HepG2 (cell line): Measurements from ENCODE around the gene ERO1A. TPM values are rescaled to one million over a fixed set of nuclear protein-coding genes. Genes with fewer than 3 reads are reported as not detected.
A peak's percentile ranks its signal among the peaks of the same experiment; 100 is the strongest.

Experiments
- CENPBD1 ChIP-seq: sonication (generic); formaldehyde crosslinking; IDR thresholded peaks from 2 replicates; pipeline ENCODE4 v1.8.0; 2022; ENCODE audit warnings: missing genetic modification reagents, low read depth, mild to moderate bottlenecking, borderline replicate concordance
- DR1 ChIP-seq: sonication (generic); formaldehyde crosslinking; IDR thresholded peaks from 2 replicates; pipeline ENCODE4 v1.8.0; 2021; ENCODE audit warnings: mild to moderate bottlenecking, missing genetic modification reagents, inconsistent platforms
- EED ChIP-seq: sonication (generic); formaldehyde crosslinking; IDR thresholded peaks from 2 replicates; pipeline ENCODE4 v1.5.0; 2020; ENCODE audit warnings: mild to moderate bottlenecking, missing genetic modification reagents
- ERF ChIP-seq: IDR thresholded peaks from 2 replicates; pipeline ENCODE4 v1.6.1; 2018; ENCODE audit warnings: missing biosample characterization, missing genetic modification reagents
- HIVEP1 ChIP-seq: sonication (generic); formaldehyde crosslinking; IDR thresholded peaks from 2 replicates; pipeline ENCODE4 v1.4.0; 2020; ENCODE audit warnings: mild to moderate bottlenecking, missing genetic modification reagents
- KMT2B ChIP-seq: IDR thresholded peaks from 2 replicates; pipeline ENCODE4 v1.6.1; 2016; ENCODE audit warnings: missing genetic modification reagents, missing compliant biosample characterization
- MEF2D ChIP-seq: sonication (generic); formaldehyde crosslinking; IDR thresholded peaks from 2 replicates; pipeline ENCODE4 v1.5.1; 2020; ENCODE audit warnings: mild to moderate bottlenecking, missing genetic modification reagents
- MTA3 ChIP-seq: sonication (generic); formaldehyde crosslinking; IDR thresholded peaks from 2 replicates; pipeline ENCODE4 v1.4.0; 2020; ENCODE audit warnings: missing genetic modification reagents
- PCBP1 ChIP-seq: fragments of 200-400 bp; formaldehyde crosslinking; IDR thresholded peaks from 2 replicates; pipeline ENCODE4 v1.6.1; 2017; ENCODE audit warnings: mild to moderate bottlenecking, low read depth, low read length, borderline replicate concordance
- POLR2A ChIP-seq, 2 experiments: IDR thresholded peaks; 2 replicates each; pipeline ENCODE4 v1.6.1; 2011; ENCODE audit warnings: low read depth in 2 of 2, low read length in 2 of 2, mild to moderate bottlenecking in 1 of 2, moderate library complexity in 1 of 2; ENCODE audit not compliant: insufficient read depth in 1 of 2
- POLR2AphosphoS2 ChIP-seq: IDR thresholded peaks from 2 replicates; pipeline ENCODE4 v1.6.1; 2011; ENCODE audit warnings: low read depth, low read length, improper control_type of control experiment
- PRDM15 ChIP-seq: sonication (generic); formaldehyde crosslinking; IDR thresholded peaks from 2 replicates; pipeline ENCODE4 v1.4.0; 2020; ENCODE audit warnings: missing genetic modification reagents
- REST ChIP-seq, 2 experiments: IDR thresholded peaks; 2 replicates each; pipeline ENCODE4 v1.6.1; 2011 to 2012; ENCODE audit warnings: low read length in 2 of 2, borderline replicate concordance in 1 of 2, low read depth in 1 of 2, mild to moderate bottlenecking in 1 of 2, moderate library complexity in 1 of 2
- SIN3A ChIP-seq: IDR thresholded peaks from 2 replicates; pipeline ENCODE4 v1.6.1; 2011; ENCODE audit warnings: low read depth, mild to moderate bottlenecking, control low read depth, low read length, borderline replicate concordance
- TSC22D2 ChIP-seq: sonication (generic); formaldehyde crosslinking; IDR thresholded peaks from 2 replicates; pipeline ENCODE4 v1.5.1; 2020; ENCODE audit warnings: missing genetic modification reagents, mild to moderate bottlenecking, borderline replicate concordance
- ZBTB26 ChIP-seq: IDR thresholded peaks from 2 replicates; pipeline ENCODE4 v1.6.1; 2016; ENCODE audit warnings: missing compliant biosample characterization, missing genetic modification reagents, borderline replicate concordance
- ZNF639 ChIP-seq: conservative IDR thresholded peaks from 2 replicates; pipeline ENCODE4 v1.6.1; 2018; ENCODE audit warnings: missing genetic modification reagents
- polyA plus RNA-seq, 8 experiments: library from polyadenylated mRNA; depleted of rRNA in 3 of 8; stranded (reverse) in 7 of 8; unstranded in 1 of 8; fragments of >200 nt; fragmentation: Illumina TruSeq in 4 of 8; extraction: Trizol in 4 of 8; gene quantifications; 2 replicates each; pipeline versions ENCODE4 v1.2.1 to v1.2.3, GENCODE V29; 2011 to 2016; ENCODE audit warnings: low read depth in 4 of 8, missing spikeins in 1 of 8, mixed read lengths in 1 of 8; ENCODE audit not compliant: insufficient read depth in 1 of 8
- total RNA-seq, 5 experiments: library from RNA; depleted of rRNA; stranded (reverse); fragments of >200 nt; fragmentation: Illumina TruSeq; extraction: Trizol; gene quantifications; 2 replicates each; pipeline ENCODE4 v1.2.3, GENCODE V29; 2016; ENCODE audit warnings: low read depth in 1 of 5

The ERO1A gene
- total and polyA plus RNA-seq, 2 of the 13 experiments (the other 11 are each of a cell fraction or from before 2014, with no cell fraction given), result 60.3 to 137 TPM

GRCh38 chr14:52706724-52707706 lies 11.7 kb upstream of the ERO1A start, which contains the start of gene PSMC6 (continued):
- peak in 1 of 2 experiments; percentile 47; a peak in 1 of 4 replicates for TF ChIP-seq REST (IDR thresholded peaks at IDR 0.05; ENCODE audit: borderline replicate concordance in 1 of 2, low read depth in 1 of 2, low read length in 2 of 2)
- TF ChIP-seq PCBP1, result no peak
- TF ChIP-seq PRDM15 (CRISPR knock-in tag), result no peak
- TF ChIP-seq ZNF639 (CRISPR knock-in tag), result no peak
- TF ChIP-seq KMT2B (CRISPR knock-in tag), result peak; percentile 65
- peak; percentile 33; the same call in 1 of the 2 replicates for TF ChIP-seq HIVEP1
- 0 out of 2 replicates have a peak, but pooled peaks have one; percentile 83 for TF ChIP-seq EED
- peak; percentile 76; the same call in 1 of the 2 replicates for TF ChIP-seq SIN3A
- peak; percentile 79 for TF ChIP-seq MEF2D (CRISPR knock-in tag)
- TF ChIP-seq POLR2AphosphoS2, result peak; percentile 66; the same call in 1 of the 2 replicates
- peak; percentile 21; the same call in 1 of the 2 replicates for TF ChIP-seq TSC22D2 (CRISPR knock-in tag)
- no peak for TF ChIP-seq ZBTB26 (CRISPR knock-in tag)
- TF ChIP-seq MTA3 (CRISPR knock-in tag), result peak; percentile 83; the same call in 1 of the 2 replicates
- TF ChIP-seq CENPBD1 (CRISPR knock-in tag), result no peak
- TF ChIP-seq POLR2A (IDR thresholded peaks at IDR 0.05; ENCODE audit: insufficient read depth in 1 of 2, low read depth in 2 of 2, low read length in 2 of 2), result peak; percentile 90 to 96
- TF ChIP-seq ERF (CRISPR knock-in tag), result 0 out of 2 replicates have a peak, but pooled peaks have one; percentile 19
- TF ChIP-seq DR1 (CRISPR knock-in tag), result peak; percentile 55; the same call in 1 of the 2 replicates
